GM12878 (cell line): ENCODE data around the gene CLEC16A. TPM values are rescaled to one million over a fixed set of nuclear protein-coding genes. Genes with fewer than 3 reads are reported as not detected.

Source experiments
- ATAC-seq: fragments of 200-7000 bp; cut with Tn5 transposase; 3 replicates; pipeline ENCODE4 v1.9.1; 2020; ENCODE audit warnings: mild to moderate bottlenecking, moderate library complexity
- BruUV-seq: library from RNA; stranded (reverse); fragments of 400-500 nt; replicated peaks from 2 replicates; lab custom pipeline; 2021; lab: Mats Ljungman, UMichigan
- CTCF ChIA-PET: fragments of 300-600 bp; sonication (Branson Sonifier 250); formaldehyde crosslinking; extraction: SDS; loops from one replicate; lab custom pipeline; 2021; ENCODE audit warnings: inconsistent platforms; lab: Yijun Ruan, JAX
- POLR2A ChIA-PET: fragments of 350-600 bp; formaldehyde crosslinking; extraction: SDS; loops from one replicate; lab custom pipeline; 2021; ENCODE audit warnings: inconsistent platforms; lab: Charles Lee
- RAD21 ChIA-PET: fragments of 300-600 bp; sonication (Branson Sonifier 250); formaldehyde crosslinking; loops from one replicate; lab custom pipeline; 2023; ENCODE audit warnings: antibody characterized with exemption; ENCODE audit not compliant: unreplicated experiment; lab: Charles Lee
- SMC1A ChIA-PET: fragments of 300-600 bp; sonication (Branson Sonifier 250); formaldehyde crosslinking; loops from one replicate; lab custom pipeline; 2023; ENCODE audit not compliant: unreplicated experiment, uncharacterized antibody; lab: Charles Lee
- DNase-seq: peaks from one replicate; pipeline ENCODE4 v3.0.0-alpha.2; 2011; ENCODE audit warnings: low read depth, low spot score
- FAIRE-seq: peaks from 3 replicates; lab custom pipeline; 2011; peaks lifted over from hg19 to GRCh38; lab: Jason Lieb, UNC
- H2AFZ ChIP-seq: 2 replicates; pipeline ENCODE4 v1.6.0; 2011; ENCODE audit warnings: low read depth, low read length, control low read depth; ENCODE audit not compliant: control insufficient read depth
- H3K27ac ChIP-seq: 2 replicates; pipeline ENCODE4 v1.5.1; 2011; ENCODE audit warnings: control low read depth; ENCODE audit not compliant: control insufficient read depth, insufficient read depth
- H3K27me3 ChIP-seq, 2 experiments: replicated peaks in 1 of 2; 2 replicates each; pipeline versions ENCODE4 v1.6.0 to v1.6.1; 2011; ENCODE audit warnings: low read length in 1 of 2; ENCODE audit not compliant: control insufficient read depth in 2 of 2, insufficient read depth in 2 of 2
- H3K36me3 ChIP-seq, 2 experiments: 2 replicates each; pipeline ENCODE4 v1.5.1; 2011; ENCODE audit warnings: low read length in 1 of 2; ENCODE audit not compliant: control insufficient read depth in 2 of 2, insufficient read depth in 2 of 2
- H3K4me1 ChIP-seq: 2 replicates; pipeline ENCODE4 v1.6.1; 2011; ENCODE audit warnings: mild to moderate bottlenecking, low read length, moderate library complexity, mixed read lengths; ENCODE audit not compliant: control insufficient read depth, insufficient read depth
- H3K4me2 ChIP-seq: 2 replicates; pipeline ENCODE4 v1.6.0; 2011; ENCODE audit warnings: control low read depth; ENCODE audit not compliant: control insufficient read depth, insufficient read depth
- H3K4me3 ChIP-seq: fragments of 200-600 bp; sonication (generic); 2 replicates; pipeline ENCODE4 v1.5.1; 2016
- H3K79me2 ChIP-seq: 2 replicates; pipeline ENCODE4 v1.6.0; 2011; ENCODE audit warnings: low read length; ENCODE audit not compliant: control insufficient read depth, insufficient read depth
- H3K9ac ChIP-seq: 2 replicates; pipeline ENCODE4 v1.8.0; 2011; ENCODE audit warnings: low read length, control low read depth, mixed read lengths; ENCODE audit not compliant: control insufficient read depth, insufficient read depth
- H3K9me3 ChIP-seq: replicated peaks from 3 replicates; pipeline ENCODE4 v1.5.1; 2011; ENCODE audit warnings: mild to moderate bottlenecking, low read length; ENCODE audit not compliant: control insufficient read depth, insufficient read depth
- H4K20me1 ChIP-seq: 2 replicates; pipeline ENCODE4 v1.6.0; 2011; ENCODE audit not compliant: control insufficient read depth, insufficient read depth
- BACH1 ChIP-seq: fragments of 450-650 bp; IDR thresholded peaks from 2 replicates; pipeline ENCODE4 v1.6.1; 2017; ENCODE audit warnings: mild to moderate bottlenecking, borderline replicate concordance
- BMI1 ChIP-seq: fragments of 450-650 bp; IDR thresholded peaks from 2 replicates; pipeline ENCODE4 v1.6.1; 2016; ENCODE audit warnings: mild to moderate bottlenecking, moderate library complexity, borderline replicate concordance
- PML ChIP-seq: IDR thresholded peaks from 2 replicates; pipeline ENCODE4 v1.6.1; 2012; ENCODE audit warnings: low read length, inconsistent platforms
- SMAD1 ChIP-seq: fragments of 450-650 bp; IDR thresholded peaks from 2 replicates; pipeline ENCODE4 v1.6.1; 2018; ENCODE audit warnings: mild to moderate bottlenecking, low read depth; ENCODE audit not compliant: partially characterized antibody
- SP1 ChIP-seq: IDR thresholded peaks from one replicate; pipeline ENCODE4 v1.6.1; 2011; ENCODE audit warnings: low read depth, low read length
- TCF3 ChIP-seq: IDR thresholded peaks from 2 replicates; pipeline ENCODE4 v1.6.1; 2012; ENCODE audit warnings: low read depth, mild to moderate bottlenecking, low read length, borderline replicate concordance; ENCODE audit not compliant: insufficient read depth
- ZNF217 ChIP-seq: fragments of 450-650 bp; IDR thresholded peaks from 2 replicates; pipeline ENCODE4 v1.6.1; 2017; ENCODE audit warnings: antibody characterized with exemption, mild to moderate bottlenecking
- WGBS: methylation state at CpG from one replicate; pipeline ENCODE4 v1.1.6; 2016; ENCODE audit warnings: low lambda C conversion rate; ENCODE audit not compliant: insufficient replicate concordance, insufficient coverage; ENCODE audit errors: missing lambda C conversion rate; 5-methylcytosine and 5-hydroxymethylcytosine counted together
- in situ Hi-C: fragments of 300-500 bp; cut with MboI; formaldehyde crosslinking; loops from 9 replicates; pipeline ENCODE4 v1.14.3; 2018; ENCODE audit warnings: mixed read lengths
- intact Hi-C: fragments of 100-400 bp; cut with micrococcal nuclease; formaldehyde crosslinking; loops from one replicate; pipeline ENCODE4 v1.14.2; 2022; ENCODE audit not compliant: unreplicated experiment
- polyA plus RNA-seq, 11 experiments: library from polyadenylated mRNA; depleted of rRNA in 4 of 11; unstranded in 6 of 11; stranded (reverse) in 5 of 11; fragments of >200 nt; fragmentation: Nextera tagmentation in 4 of 11; fragmentation: Illumina TruSeq in 1 of 11; extraction: Ambion mirVana in 4 of 11; extraction: Trizol in 1 of 11; gene quantifications; 1 replicate in 1 of 11; 2 replicates in 10 of 11; pipeline versions ENCODE4 v1.2.1 to v1.2.3, GENCODE V29; 2011 to 2016; ENCODE audit warnings: inconsistent platforms in 2 of 11, missing spikeins in 2 of 11, low read depth in 1 of 11
- total RNA-seq, 4 experiments: library from RNA; depleted of rRNA in 3 of 4; stranded (reverse); fragments of >200 nt in 3 of 4; fragmentation: Illumina TruSeq in 1 of 4; extraction: Trizol in 1 of 4; gene quantifications; 2 replicates each; pipeline versions ENCODE4 v1.2.1 to v1.2.3, GENCODE V29; 2013 to 2021

Gene CLEC16A
- total and polyA plus RNA-seq, 10 of the 15 experiments (the other 5 are each of a cell fraction or from before 2014, with no cell fraction given): 1.5 to 28.8 (median 19.2) TPM

- no peak for FAIRE-seq
- H3K79me2 ChIP-seq: no peaks in the 10 kb centered on the region
- ChIA-PET POLR2A (no interaction called here), SMC1A (interaction anchor here (0.9 to 1.9 kb wide), 5 partner anchors 9 to 172 kb away, joined by 3 to 9 read pairs (median 3); no protein-coding TSS in a partner anchor), RAD21 (interaction anchor here (1.3 kb wide), 2 partner anchors 44 to 177 kb away, joined by 3 to 5 read pairs; partner anchors contain the start of genes CIITA and NUBP1), CTCF (interaction anchor here (1.4 to 7.4 kb wide), 3 partner anchors 44 to 406 kb away, joined by 3 to 91 read pairs (median 13); partner anchors contain the start of gene CIITA)
- 95% methylated on average over 15 of the region's 15 CpGs for WGBS
- no peak overlapping the region for H3K27ac ChIP-seq
- H3K4me1 ChIP-seq: peaks cover 12% of the 10 kb centered on the region
- no peaks in the 10 kb centered on the region for H3K9me3 ChIP-seq
- TF ChIP-seq SP1: no peak
- in situ Hi-C loops: no loop called here
- no peak for DNase-seq
- H3K36me3 ChIP-seq: peaks cover 41 to 44% of the 10 kb centered on the region in 2 experiments
- BruUV-seq: no TSS peak
- H4K20me1 ChIP-seq: no peaks in the 10 kb centered on the region
- intact Hi-C loops: no loop called here
- no peak for ATAC-seq
- H3K27me3 ChIP-seq: no peaks in the 10 kb centered on the region
- no peak overlapping the region for H3K4me2 ChIP-seq
- H3K4me3 ChIP-seq: no peak overlapping the region
- no peak overlapping the region for H3K9ac ChIP-seq
- H2AFZ ChIP-seq: no peak overlapping the region
Observed at GRCh38 chr16:10920726-10921427, 23.5 kb upstream of the CLEC16A start.

- Histone ChIP-seq H3K27ac (no peak overlapping the region), H3K9me3 (no peaks in the 10 kb centered on the region), H3K4me3 (no peak overlapping the region), H3K4me2 (no peak overlapping the region), H3K79me2 (no peaks in the 10 kb centered on the region), H3K36me3 (peaks cover 38 to 39% of the 10 kb centered on the region in 2 experiments), H3K9ac (no peak overlapping the region), H2AFZ (no peak overlapping the region), H3K27me3 (no peaks in the 10 kb centered on the region), H4K20me1 (no peaks in the 10 kb centered on the region), H3K4me1 (peaks cover 7% of the 10 kb centered on the region)
- in situ Hi-C loops: no loop called here
- RAD21 ChIA-PET: interaction anchor here (0.5 to 1.3 kb wide), 3 partner anchors 45 to 178 kb away, joined by 3 to 5 read pairs (median 3); partner anchors contain the start of genes CIITA and NUBP1
- CTCF ChIA-PET: interaction anchor here (1.3 to 3.1 kb wide), 3 partner anchors 25 to 407 kb away, joined by 3 to 13 read pairs (median 4); no protein-coding TSS in a partner anchor
- SMC1A ChIA-PET: interaction anchor here (0.9 to 1.9 kb wide), 6 partner anchors 9 to 173 kb away, joined by 3 to 9 read pairs (median 3); no protein-coding TSS in a partner anchor
- POLR2A ChIA-PET: interaction anchor here (0.5 to 2.8 kb wide), 5 partner anchors 9 to 148 kb away, joined by 3 to 10 read pairs (median 3); no protein-coding TSS in a partner anchor
- BruUV-seq: no TSS peak
- WGBS: 93% methylated on average over 10 of the region's 10 CpGs
- FAIRE-seq: peak; percentile 44
- no peak for TF ChIP-seq BMI1
- TF ChIP-seq ZNF217: no peak
- TF ChIP-seq BACH1: no peak
- TF ChIP-seq PML: peak; percentile 38; the same call in 1 of the 2 replicates
- no peak for TF ChIP-seq TCF3
- TF ChIP-seq SMAD1: peak; percentile 66
- intact Hi-C loops: no loop called here
- DNase-seq: no peak
- ATAC-seq: no peak
Observed at GRCh38 chr16:10921536-10922327, 22.6 kb upstream of the CLEC16A start.
